ENCODE results near the gene TEX14.
A peak's percentile ranks its signal among the peaks of the same experiment; 100 is the strongest.

The TEX14 gene

DNA sequence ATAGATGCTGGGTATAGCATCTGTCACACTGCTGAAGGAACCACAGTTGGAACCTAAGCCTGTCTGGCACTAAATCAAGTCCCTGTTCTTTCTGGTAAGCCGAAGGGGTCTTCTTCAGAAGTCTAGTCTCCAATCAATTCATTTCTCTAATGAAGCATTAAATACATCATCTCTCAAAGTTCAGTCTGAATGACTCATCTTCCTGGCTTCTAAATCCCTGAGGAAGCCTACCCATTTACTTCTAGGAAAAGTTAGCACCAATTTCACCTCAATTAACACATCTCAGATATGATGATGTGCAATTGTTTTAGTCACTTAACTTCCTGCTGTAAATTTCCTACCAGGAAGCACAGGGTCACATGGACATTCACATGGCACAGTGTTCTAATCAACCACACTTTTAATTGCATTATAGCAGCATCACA lies 49.9 kb downstream of the TEX14 start:
- DNase-seq: no peak

GRCh38 chr17:58640202-58640601 lies 51.6 kb downstream of the TEX14 start:
- no peak for DNase-seq

DNA sequence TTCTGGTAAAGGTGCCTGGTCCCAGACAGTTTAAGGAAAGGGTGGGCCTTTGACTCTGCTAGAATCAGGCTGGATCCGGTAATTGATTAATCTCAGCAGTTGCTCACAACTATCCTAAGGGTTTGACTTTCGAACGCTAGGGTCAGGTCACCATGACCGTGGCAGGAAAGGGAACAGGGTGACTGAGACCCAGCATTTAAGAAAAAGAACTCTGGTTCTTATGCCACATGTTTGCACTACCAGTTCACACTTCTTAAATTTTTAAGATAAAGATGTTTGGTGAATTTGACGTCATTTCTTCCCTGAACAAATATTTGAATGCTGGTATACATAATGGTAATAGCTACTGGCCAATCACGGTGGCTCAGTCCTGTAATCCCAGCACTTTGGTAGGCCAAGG lies 52.2 kb downstream of the TEX14 start:
- no peak for DNase-seq

DNA sequence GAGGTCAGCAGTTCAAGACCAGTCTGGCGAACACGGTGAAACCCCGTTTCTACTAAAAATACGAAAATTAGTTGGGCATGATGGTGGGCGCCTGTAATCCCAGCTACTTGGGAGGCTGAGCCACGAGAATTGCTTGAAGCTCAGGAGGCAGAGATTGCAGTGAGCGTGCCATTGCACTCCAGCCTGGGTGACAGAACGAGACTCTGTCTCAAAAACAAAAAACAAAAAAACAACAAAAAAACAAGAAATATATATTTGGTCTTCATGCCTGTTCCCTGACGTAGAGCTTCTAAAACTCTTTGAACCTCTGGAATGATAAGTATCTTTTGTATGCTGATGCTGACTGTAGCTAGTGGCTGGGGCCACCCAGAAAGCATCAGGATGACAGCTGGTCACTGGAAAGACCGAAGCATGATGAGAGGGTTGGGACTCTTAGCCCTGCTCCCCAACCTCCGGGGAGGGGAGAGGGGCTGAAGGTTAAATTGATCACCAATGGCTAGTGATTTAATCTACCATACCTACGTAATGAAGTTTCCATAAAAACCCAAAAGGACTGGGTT lies 54.8 kb downstream of the TEX14 start:
- DNase-seq: no peak

DNA sequence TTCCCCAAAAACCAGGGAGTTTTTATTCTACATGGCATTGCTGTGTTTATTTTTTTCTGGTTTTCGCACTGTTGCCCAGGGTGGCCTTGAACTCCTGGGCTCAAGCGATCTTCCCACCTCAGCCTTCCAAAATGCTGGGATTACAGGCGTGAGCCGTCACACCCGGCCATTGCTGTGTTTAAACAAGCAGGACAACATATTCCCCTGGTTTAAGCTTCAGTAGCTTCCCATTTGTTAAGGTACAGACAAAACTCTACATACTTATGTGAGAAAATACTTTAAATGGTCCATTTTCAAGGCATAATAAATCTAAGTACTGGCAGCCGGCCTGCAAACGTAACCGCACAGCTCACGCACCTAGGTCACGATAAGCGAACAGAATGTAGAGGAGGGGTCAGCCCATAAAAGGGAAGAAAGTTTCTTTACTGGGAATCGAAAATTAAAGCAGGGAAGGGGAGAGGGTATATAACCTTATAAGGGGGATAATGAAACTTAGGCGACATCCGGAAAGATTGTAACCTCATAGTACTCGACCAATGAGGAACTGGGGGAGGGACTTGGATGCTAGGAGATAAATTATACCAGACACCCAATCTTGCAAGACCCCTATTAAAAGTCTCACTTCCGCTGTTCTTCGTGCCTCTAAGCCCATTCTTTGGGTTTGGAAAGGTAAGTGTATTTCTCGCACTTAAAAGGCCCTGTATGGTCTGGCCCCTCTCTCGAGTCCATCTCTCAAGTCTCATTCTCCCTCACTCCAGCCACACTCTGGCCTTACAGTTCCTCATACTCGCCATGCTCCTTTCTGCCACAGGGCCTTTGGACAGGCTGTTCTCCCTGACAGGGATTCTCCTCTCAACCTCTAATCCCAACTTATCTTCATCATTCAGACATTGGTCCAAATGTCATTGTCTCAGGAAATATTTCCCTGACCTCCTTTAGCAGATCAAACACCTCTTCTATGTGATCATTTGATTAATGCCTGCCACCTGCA lies 59.2 kb downstream of the TEX14 start:
- DNase-seq: no peak

GRCh38 chr17:58631523-58632323 lies 60.1 kb downstream of the TEX14 start:
- peak; percentile 83 for DNase-seq

DNA sequence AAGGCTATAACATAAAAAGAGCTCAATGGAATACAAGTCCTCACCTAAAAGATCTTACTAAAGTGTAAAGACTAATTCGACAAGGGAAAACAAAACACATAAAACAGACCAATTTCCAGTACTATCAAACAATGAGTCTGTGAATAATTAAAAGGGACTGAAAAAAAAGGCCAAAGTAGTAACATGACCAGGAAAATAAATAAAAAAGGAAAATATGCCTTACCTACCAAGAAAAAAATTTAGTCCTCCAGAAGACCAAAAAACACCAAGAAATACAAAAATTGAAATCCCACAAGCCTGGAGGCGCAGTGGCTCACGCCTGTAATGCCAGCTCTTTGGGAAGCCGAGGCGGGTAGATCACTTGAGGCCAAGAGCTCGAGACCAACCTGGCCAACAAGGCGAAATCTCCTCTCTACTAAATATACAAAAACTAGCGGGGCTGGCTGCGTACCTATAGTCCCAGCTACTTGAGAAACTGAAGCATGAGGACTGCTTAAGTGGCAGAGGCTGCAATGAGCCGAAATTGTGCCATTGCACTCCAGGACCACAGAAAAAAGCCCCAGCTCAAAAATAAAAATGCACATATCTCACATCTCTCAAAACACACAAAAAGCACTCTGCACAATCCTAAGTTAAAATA lies 60.8 kb downstream of the TEX14 start:
- DNase-seq: no peak

DNA sequence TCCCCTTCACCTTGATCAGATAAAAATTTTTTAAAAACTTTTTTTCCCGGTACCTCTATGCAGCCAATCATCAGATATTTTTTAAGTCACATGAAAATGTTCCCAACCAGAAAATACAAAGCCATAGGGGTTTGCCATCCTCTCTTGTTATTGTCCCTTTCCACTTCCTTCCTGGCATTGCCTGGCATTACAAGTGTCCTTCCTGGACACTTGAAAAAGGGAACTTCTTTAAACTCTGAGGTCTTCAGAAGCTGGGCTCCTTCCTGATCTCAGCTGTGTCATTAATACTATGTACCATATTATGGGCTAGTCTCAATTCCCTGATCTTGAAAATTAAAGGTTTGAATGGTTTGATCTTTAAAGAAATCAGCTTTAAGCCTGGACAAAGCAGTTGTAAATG lies 64.9 kb downstream of the TEX14 start:
- no peak for DNase-seq

DNA sequence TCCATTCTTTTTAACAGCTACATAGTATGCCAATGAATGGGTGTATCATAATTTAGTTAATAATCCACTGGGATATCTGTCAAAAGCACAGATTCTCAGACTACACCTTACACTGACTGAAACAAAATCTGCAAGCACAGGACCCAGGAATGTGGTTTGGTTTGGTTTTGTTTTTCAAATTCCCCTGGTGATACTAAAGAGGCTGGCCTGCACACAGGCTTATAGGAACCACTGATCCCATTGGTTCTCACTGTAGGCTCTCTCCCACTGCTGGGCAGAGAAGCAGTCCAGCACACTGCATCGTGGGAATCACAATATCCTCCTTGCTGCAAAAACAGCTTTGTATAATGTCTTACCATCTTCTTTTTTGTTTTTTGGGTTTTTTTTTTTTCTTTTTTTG lies 67.1 kb downstream of the TEX14 start:
- no peak for DNase-seq

GRCh38 chr17:58621174-58621573 lies 70.7 kb downstream of the TEX14 start:
- DNase-seq: no peak

DNA sequence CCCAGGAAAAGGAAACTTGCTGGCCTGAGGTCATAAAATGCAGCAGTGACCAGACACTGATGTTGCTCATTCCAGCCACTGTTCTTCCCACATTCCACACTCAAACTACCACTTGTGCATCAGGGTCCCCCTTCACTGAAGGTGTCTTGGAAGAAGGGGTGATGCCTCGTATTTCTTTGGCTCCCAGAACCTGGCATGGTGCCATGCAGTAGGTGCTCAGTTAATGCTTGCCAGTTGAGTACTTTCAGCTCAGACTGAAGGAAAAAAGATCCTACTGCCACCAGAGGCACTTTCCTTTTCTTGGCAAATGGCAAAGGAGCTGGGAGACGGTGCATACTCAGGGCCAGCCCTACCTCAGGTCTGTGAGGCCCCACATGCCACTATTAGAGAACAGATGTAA lies 73.5 kb downstream of the TEX14 start:
- DNase-seq: no peak

DNA sequence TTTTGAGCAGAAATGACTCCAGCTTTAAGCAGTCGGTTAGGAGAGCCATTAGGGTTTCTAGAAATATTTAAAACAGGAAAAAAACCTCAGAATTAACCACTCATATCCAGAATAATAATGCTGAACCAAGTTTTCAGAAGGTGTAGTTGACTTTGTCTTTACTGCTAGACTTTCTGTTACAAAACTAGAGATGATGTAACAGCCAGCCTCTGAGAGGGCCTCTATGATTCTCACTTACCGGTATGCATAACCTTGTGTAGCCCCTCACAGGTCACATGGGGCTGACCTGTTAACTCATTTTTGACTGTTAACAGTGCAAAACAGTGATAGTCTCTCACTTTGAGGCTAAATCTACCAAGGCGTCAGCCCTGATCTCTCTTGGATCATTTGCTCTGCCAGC lies 74.3 kb downstream of the TEX14 start:
- DNase-seq: no peak

- no peak for DNase-seq
Measured at GRCh38 chr17:58615768-58616659, 75.8 kb downstream of the TEX14 start.

- DNase-seq: no peak
Measured at GRCh38 chr17:58614859-58615459, 76.9 kb downstream of the TEX14 start.

DNA sequence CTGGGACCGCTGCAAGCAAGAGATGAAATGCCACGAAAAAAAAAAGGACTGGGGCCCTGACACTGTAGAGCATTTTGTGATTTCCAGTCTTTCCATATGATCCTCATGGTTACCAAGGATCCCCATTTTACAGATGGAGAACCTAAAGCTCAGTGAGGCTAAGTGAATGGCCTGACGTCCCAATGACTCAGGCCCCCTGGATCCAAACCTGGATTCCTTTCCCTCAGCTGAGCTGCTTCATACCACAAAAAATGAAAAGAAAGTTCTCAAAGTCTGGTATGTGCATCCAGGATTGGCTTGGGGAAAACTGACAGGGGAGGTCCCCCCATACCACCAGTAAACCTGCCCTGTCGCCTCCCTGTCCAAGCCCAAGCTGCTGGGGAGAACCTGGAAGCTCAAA lies 80.5 kb downstream of the TEX14 start:
- DNase-seq: no peak

DNA sequence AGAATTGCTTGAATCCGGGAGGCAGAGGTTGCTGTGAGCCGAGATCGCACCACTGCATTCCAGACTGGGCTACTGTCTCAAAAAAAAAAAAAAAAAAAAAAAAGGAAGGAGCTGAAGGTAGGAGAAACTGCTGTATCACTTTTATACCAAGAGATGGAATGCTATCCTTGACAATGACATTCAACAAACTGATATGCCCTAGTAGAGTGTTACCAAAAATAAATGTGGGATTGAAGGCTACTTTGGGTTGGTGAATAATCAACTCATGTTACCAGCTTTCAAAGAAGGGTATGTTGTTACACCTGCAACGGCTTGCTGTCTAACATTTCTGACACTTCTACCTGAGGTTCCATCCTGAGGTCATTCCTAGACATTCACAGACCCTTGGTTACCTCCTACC lies 84.9 kb downstream of the TEX14 start:
- DNase-seq: no peak

DNA sequence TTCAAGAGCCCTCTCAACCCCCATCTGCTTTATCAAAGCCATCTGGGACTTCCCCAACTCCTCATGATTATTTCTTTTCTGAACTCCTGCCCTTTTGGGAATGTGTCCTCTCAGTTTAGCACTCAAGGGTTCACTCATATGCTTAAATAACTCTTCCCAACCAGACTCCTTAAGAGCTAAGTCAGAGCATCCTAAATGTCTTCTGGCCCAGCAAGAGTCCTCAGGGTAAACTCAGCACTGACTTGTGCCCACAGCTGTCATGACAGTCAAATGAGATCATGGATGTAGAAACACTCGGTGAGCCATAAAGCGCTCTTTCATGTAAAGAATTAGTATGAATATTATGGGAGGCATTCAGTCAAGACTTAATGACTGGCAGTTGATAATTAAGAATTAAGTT lies 85.9 kb downstream of the TEX14 start:
- DNase-seq: no peak

DNA sequence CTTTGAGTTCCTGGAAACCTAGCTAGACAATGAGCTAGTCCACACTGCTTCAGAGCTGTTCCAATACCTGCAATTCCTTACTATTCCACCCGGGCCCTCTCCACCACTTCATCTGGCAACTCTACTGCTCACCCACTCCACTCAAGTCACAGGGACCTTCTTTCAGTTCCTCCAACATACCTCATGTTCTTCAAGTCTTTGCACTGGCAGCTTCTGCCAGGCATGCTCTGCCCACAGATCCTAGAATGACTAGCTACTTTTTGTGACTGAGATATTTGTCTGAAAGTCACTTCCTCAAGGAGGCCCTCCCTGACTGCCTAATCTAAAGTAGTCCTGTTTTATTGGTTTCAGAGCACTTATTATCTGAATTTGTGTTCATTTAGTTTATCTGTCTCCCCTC lies 86.4 kb downstream of the TEX14 start:
- no peak for DNase-seq

DNA sequence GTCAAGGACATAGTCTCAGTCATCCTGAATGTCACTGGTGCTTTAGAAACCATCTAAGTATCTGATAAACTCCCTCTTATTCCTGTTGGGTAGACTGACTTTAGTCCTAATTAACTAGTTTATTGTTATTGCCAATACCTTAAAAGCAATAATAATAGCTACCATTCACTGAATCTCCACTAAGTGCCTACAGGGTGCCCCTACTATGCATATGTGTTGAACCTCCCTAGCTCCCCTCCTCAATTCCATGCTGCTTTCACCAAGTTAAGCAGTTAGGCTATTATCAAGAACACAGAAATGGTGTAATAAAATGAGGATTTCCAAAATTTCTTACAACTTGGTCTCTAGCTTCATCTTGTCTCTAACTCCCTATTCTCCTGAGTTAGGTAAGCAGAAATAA lies 89.9 kb downstream of the TEX14 start:
- DNase-seq: no peak

DNA sequence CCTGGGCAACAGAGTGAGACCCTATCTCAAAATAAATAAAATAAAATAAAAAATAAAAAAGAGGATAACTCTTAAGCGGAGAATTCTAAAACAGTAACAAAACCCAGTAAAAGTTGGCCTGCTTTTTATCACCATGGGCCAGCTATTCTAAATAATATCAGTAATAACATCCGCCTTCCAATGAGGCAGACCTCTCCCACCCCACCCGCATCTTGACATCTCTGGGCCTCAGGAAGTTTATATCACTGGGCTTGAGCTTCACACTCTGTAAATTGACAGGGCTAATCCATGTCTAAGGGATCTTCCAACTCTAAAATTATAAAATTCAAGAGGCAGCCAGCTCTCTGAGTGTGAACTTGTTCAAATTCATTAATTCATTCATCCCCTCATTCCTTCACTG lies 94.5 kb downstream of the TEX14 start:
- no peak for DNase-seq

DNA sequence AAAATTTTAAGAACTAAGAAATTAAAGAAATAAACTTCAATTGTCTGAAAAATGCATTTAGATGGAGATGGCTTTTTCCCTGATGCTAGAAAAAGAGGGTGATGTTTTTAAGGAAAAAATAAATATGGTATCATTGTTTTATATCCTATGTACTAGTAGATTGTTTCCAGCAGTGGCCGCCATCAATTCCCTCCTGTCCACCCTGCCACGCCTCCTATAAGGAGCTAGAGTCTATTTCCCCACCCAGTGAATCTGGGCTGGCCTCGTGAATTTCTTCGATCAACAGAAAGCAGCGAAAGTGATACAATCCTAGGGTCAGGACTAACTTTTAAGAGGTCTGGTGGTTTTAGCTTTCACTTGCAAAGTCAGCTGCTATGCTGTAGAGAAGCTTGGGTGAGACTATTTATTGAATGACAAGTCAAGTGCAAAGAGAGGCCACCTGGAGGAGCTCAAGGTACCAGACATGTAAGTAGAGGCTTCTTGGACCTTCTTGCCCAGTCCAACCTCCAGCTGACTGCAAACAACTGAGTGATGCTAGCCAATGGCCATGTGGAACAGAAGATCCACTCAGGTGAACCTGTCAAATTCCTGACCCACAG lies 96.6 kb downstream of the TEX14 start:
- no peak for DNase-seq

Data from NCI-H526 treated with DMSO at 0.1 percent for 48 hours (cell line).